ENCODE measurements around the gene UACA. TPM values are rescaled to one million over a fixed set of nuclear protein-coding genes. Genes with fewer than 3 reads are reported as not detected.

Gene UACA
- polyA plus RNA-seq, 1 donor (not counting 4 experiments of a cell fraction or from before 2014, with no cell fraction given) = 26.6 TPM

- no peak for FAIRE-seq
- Histone ChIP-seq H3K79me2 (ENCODE audit: control insufficient read depth, insufficient read depth, low read length) (peaks cover 1% of the 10 kb centered on the region), H3K27ac (ENCODE audit: control insufficient read depth, insufficient read depth, low read length) (no peak overlapping the region)
These were observed 64.9 kb downstream of the UACA start for GRCh38 chr15:70698426-70698825.

GRCh38 chr15:70690491-70691276 lies 72.7 kb downstream of the UACA start:
- Histone ChIP-seq H3K9ac (ENCODE audit: control insufficient read depth, extremely low read depth, insufficient read depth, low read length) (no peak overlapping the region), H3K9me1 (ENCODE audit: control insufficient read depth, extremely low read depth, insufficient read depth, low read length) (no peaks in the 10 kb centered on the region), H3K27ac (ENCODE audit: control insufficient read depth, insufficient read depth, low read length) (no peak overlapping the region), H3K36me3 (ENCODE audit: control insufficient read depth in 2 of 2, extremely low read depth in 1 of 2, insufficient read depth in 2 of 2, low read length in 2 of 2) (peaks cover 0 to 2% of the 10 kb centered on the region in 2 experiments), H2AFZ (ENCODE audit: control insufficient read depth, low read length) (no peak overlapping the region), H3K79me2 (ENCODE audit: control insufficient read depth, insufficient read depth, low read length) (no peaks in the 10 kb centered on the region), H3K4me3 (ENCODE audit: control insufficient read depth in 2 of 3, extremely low read depth in 1 of 3, insufficient read depth in 2 of 3, low read depth in 1 of 3, low read length in 3 of 3) (no peak overlapping the region), H3K4me2 (ENCODE audit: control insufficient read depth, extremely low read depth, insufficient read depth, low read depth, low read length) (no peak overlapping the region), H3K27me3 (ENCODE audit: control insufficient read depth, extremely low read depth, insufficient read depth, low read length) (no peaks in the 10 kb centered on the region), H3K9me3 (ENCODE audit: control insufficient read depth, low read depth, low read length) (no peaks in the 10 kb centered on the region), H4K20me1 (ENCODE audit: control insufficient read depth, extremely low read depth, insufficient read depth, low read length) (no peaks in the 10 kb centered on the region), H3K4me1 (ENCODE audit: control insufficient read depth, extremely low read depth, insufficient read depth, low read length) (no peaks in the 10 kb centered on the region)
- no peak for DNase-seq (ENCODE audit: low read depth, low spot score)
- dilution Hi-C loops (cut with MboI; ENCODE audit: extremely low pct_ligation_motif_present, low sequenced_read_pairs) = no loop called here
- no peak for FAIRE-seq
- TF ChIP-seq CTCF (optimal IDR thresholded peaks at IDR 0.05 in 1 of 3, IDR thresholded peaks at IDR 0.05 in 1 of 3, conservative IDR thresholded peaks at IDR 0.05 in 1 of 3; ENCODE audit: extremely low read depth in 1 of 3, insufficient read depth in 2 of 3, low read length in 3 of 3) = no peak
- TF ChIP-seq EZH2 (IDR thresholded peaks at IDR 0.05; ENCODE audit: low read length) = no peak

More at GRCh38 chr15:70698426-70698825, 64.9 kb downstream of the UACA start:
- H3K9me1 ChIP-seq (ENCODE audit: control insufficient read depth, extremely low read depth, insufficient read depth, low read length) = no peaks in the 10 kb centered on the region
- DNase-seq (ENCODE audit: low read depth, low spot score) = no peak
- no peaks in the 10 kb centered on the region for H3K9me3 ChIP-seq (ENCODE audit: control insufficient read depth, low read depth, low read length)
- dilution Hi-C loops (cut with MboI; ENCODE audit: extremely low pct_ligation_motif_present, low sequenced_read_pairs) = no loop called here
- no peak overlapping the region for H3K4me2 ChIP-seq (ENCODE audit: control insufficient read depth, extremely low read depth, insufficient read depth, low read depth, low read length)
- H3K27me3 ChIP-seq (ENCODE audit: control insufficient read depth, extremely low read depth, insufficient read depth, low read length) = no peaks in the 10 kb centered on the region
- H3K36me3 ChIP-seq (ENCODE audit: control insufficient read depth in 2 of 2, extremely low read depth in 1 of 2, insufficient read depth in 2 of 2, low read length in 2 of 2) = peaks cover 2 to 4% of the 10 kb centered on the region in 2 experiments
- H2AFZ ChIP-seq (ENCODE audit: control insufficient read depth, low read length) = no peak overlapping the region
- no peaks in the 10 kb centered on the region for H4K20me1 ChIP-seq (ENCODE audit: control insufficient read depth, extremely low read depth, insufficient read depth, low read length)
- peaks cover 26% of the 10 kb centered on the region for H3K4me1 ChIP-seq (ENCODE audit: control insufficient read depth, extremely low read depth, insufficient read depth, low read length)
- no peak overlapping the region for H3K9ac ChIP-seq (ENCODE audit: control insufficient read depth, extremely low read depth, insufficient read depth, low read length)
- no peak overlapping the region for H3K4me3 ChIP-seq (ENCODE audit: control insufficient read depth in 2 of 3, extremely low read depth in 1 of 3, insufficient read depth in 2 of 3, low read depth in 1 of 3, low read length in 3 of 3)
- no peak for TF ChIP-seq CTCF (optimal IDR thresholded peaks at IDR 0.05 in 1 of 3, IDR thresholded peaks at IDR 0.05 in 1 of 3, conservative IDR thresholded peaks at IDR 0.05 in 1 of 3; ENCODE audit: extremely low read depth in 1 of 3, insufficient read depth in 2 of 3, low read length in 3 of 3)
- no peak for TF ChIP-seq EZH2 (IDR thresholded peaks at IDR 0.05; ENCODE audit: low read length)
